HG02759 (cell line): ENCODE measurements around the gene MPDZ.

ENCODE experiments used
- ATAC-seq: cut with Tn5 transposase; IDR thresholded peaks from one replicate; pipeline ENCODE4 v1.9.1; 2021; ENCODE audit warnings: mild to moderate bottlenecking, moderate library complexity; ENCODE audit not compliant: unreplicated experiment

The MPDZ gene

DNA sequence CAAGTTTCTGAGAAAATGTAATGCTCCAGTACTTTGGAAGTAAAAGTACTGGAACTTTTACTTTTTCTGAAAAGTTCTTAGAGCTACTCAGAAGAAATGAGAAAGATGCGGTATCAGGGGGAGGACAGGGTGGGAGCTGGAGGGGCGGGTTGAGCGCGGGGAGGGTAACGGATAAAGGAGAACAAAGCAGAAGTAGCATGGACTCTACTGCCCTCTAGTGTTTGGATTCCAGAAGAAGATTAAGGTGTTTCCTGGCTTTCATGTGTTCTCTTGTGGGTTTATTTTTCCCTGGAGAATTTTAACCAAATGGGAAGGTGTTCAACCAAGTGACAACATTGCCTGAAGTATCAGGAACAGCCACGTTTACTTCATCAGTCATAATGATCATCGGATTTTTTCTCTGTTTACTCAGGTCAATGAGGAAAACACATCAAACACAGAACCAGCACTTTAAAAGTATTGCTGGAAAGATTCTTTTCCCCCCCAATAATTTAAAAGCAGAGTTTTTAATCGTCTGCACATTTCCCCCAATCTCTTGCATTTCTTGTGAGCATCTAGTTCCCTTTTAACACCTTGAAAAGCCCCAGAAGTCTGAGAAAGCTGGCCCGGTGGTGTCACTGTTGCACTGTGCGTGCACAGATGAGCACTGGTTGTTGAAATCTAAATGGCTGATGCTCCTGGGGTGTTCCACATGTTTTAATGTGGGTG is 190.6 kb downstream of the MPDZ start:
- peak; percentile 81 for ATAC-seq

DNA sequence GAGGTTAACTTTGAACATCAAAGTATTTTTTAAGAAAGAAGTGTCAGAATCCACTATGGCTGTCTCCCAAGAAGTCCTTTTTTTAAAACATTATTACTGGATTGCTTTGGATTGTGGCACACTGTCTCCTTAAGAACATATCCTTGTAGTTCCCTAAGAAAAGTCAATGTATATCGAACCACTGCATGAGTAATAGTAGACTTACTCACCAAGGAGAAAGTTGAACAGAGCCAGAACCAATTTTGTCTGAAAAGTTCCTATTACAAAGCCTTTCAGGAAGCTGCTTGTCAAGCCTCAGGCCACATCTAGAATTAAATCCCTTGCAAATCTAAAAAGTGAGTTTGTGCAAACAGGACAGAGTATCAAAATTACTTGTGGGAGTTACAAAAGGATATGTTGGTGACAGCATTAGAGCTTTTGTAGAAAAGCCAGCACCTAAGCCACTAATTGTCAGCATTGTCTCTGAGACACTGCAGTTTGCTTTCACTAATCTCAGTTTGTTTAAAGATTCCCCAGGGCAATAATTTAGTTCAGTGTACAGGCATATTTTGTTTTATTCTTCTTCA is 195.4 kb downstream of the MPDZ start:
- no peak for ATAC-seq

GRCh38 chr9:13083366-13083765 is 196.1 kb downstream of the MPDZ start:
- ATAC-seq: no peak

DNA sequence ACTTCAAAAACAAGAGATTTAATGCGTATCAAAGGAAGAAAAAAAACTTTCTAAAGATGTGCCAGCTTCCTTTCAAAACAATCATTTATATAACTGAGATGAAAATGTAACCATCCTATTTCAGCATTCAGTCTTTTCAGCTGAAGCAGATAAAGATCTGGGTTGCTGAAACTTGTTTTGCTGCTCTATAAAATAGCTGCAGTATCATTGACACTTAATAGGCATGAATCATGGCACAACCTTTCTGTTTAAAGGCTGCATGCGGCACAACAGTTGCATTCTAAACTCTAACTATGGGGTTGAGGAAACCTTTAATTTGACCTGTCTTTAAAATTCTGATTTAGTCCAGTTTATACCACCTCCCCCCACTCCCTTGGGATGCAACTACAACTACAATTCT is 196.7 kb downstream of the MPDZ start:
- ATAC-seq: no peak

DNA sequence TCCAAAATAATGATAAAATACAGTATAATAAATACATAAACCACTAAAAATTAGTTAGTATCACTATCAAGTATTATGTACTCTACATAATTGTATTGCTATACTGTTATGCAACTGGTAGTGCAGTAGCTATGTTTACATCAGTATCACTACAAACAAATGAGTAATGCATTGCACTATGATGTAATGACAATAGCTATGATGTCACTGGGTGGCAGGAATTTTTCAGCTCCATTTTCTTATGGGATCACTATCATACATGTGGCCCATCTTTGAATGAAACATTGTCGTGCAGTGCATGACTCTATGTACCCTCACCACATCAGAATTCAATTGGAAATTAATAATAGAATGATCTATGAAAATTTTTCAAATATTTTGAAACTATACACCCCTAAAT is 201.3 kb downstream of the MPDZ start:
- ATAC-seq: no peak

DNA sequence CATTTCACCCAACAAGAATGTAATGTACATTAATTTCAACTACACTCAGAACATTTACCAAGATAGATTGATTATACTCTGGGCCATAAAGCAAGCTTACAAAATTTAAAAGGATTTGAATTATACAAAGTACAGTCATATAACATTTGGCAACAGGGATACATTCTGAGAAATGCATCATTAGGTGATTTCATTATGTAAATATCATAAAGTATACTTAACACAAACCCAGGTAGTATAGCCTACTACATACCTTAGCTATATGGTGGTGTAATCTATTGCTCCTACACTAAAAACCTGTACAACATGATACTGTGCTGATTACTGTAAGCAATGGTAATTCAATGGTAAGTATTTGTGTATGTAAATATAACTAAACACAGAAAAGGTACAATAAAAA is 202.9 kb downstream of the MPDZ start:
- ATAC-seq: no peak

- ATAC-seq: no peak
Observed at GRCh38 chr9:13071921-13072320, 207.6 kb downstream of the MPDZ start.

GRCh38 chr9:13070612-13071595 is 208.6 kb downstream of the MPDZ start:
- no peak for ATAC-seq

GRCh38 chr9:13069498-13069897 is 210.0 kb downstream of the MPDZ start:
- ATAC-seq: no peak

DNA sequence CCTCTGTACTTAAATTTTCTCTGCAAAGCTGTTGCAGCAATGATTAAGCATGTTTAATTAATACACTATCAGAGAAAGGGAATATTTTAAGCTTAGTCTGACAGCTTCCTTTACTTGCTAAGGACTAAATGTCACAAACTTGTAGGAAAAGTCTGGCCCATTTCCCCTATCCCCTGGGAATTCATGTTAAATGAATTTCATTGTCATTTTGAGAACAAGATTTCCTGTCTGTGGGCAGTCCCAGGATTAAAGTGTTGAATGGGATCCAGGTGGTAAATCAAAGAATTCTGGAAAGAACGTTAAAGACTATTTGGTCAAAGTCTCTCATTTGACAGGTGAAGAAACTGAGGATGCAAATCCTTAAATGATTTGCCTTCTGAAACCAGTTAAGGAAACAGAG is 214.8 kb downstream of the MPDZ start:
- no peak for ATAC-seq

DNA sequence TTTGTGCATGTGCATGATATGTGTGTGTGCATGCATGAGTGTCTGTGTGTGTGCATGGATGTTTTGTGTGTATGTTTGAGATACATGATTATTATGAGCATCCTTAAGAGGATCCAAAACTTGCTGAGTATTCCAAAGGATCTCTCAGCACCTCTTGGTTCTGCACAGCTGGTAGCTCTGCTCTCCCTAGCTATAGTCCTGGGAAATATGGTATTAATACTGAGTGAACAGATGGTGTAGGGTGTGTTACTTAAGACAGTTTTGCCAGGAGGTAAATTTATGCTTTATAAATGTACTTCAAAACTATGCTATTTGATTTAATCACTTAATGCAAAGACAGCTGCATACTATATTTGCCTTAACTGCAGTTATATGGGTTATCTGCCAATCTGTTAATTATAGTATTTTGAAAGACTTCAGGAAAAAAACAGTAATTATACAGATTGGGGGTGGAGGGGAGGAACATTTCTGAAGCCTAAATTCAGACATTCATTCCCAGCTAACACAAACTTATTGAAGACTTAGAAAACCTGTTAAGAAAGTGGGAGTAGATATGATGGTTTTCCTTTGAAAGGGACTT is 215.5 kb downstream of the MPDZ start:
- ATAC-seq: no peak

GRCh38 chr9:13061390-13061789 is 218.1 kb downstream of the MPDZ start:
- no peak for ATAC-seq
